Pancreas (tissue), 10 donors: ENCODE measurements around the gene COL25A1. TPM values are rescaled to one million over a fixed set of nuclear protein-coding genes. Genes with fewer than 3 reads are reported as not detected.
"Not testable (repeated sequence)": the region's sequence is repeated elsewhere in the genome, so short reads cannot be mapped to it uniquely, and the experiment has no call there.

Source experiments
- ATAC-seq, 4 donors: fragments of 200-7000 bp; cut with Tn5 transposase; one replicate each; pipeline versions ENCODE4 v1.8.0 to v1.9.1; 2020; ENCODE audit warnings: mild to moderate bottlenecking in 4 of 4, moderate library complexity in 4 of 4
- DNase-seq, 6 donors: peaks; one replicate each; pipeline ENCODE4 v3.0.0-alpha.2; 2020
- FAIRE-seq: peaks from 2 replicates; lab custom pipeline; 2012; peaks lifted over from hg19 to GRCh38; lab: Jason Lieb, UNC
- H3K27ac ChIP-seq, 4 donors: fragments of 200-600 bp; sonication (generic); 1 replicate in 3 of 4; 2 replicates in 1 of 4; pipeline versions ENCODE4 v1.5.0 to v1.8.0; 2020
- H3K27me3 ChIP-seq, 4 donors: fragments of 200-600 bp; one replicate each; pipeline ENCODE4 v1.8.0; 2021
- H3K36me3 ChIP-seq, 3 donors: fragments of 200-600 bp; sonication (generic) in 1 of 3; one replicate each; pipeline versions ENCODE4 v1.5.0 to v1.8.0; 2020 to 2021
- H3K4me1 ChIP-seq, 3 donors: fragments of 200-600 bp; one replicate each; pipeline ENCODE4 v1.8.0; 2021
- H3K4me3 ChIP-seq, 4 donors: fragments of 200-600 bp; sonication (generic) in 2 of 4; one replicate each; pipeline versions ENCODE4 v1.5.0 to v1.8.0; 2020 to 2021
- H3K9me3 ChIP-seq, 4 donors: fragments of 200-600 bp; one replicate each; pipeline ENCODE4 v1.8.0; 2021
- WGBS, 2 donors: extraction: QIAGEN DNeasy Blood & Tissue Kit; methylation state at CpG; one replicate each; pipeline ENCODE4 v1.1.7; 2013; 5-methylcytosine and 5-hydroxymethylcytosine counted together
- intact Hi-C, 3 donors: fragments of 100-400 bp; cut with DNase I; formaldehyde crosslinking; loops; one replicate each; pipeline versions ENCODE4 v1.11.1 to v1.14.2; 2022
- polyA plus RNA-seq, 2 donors: library from polyadenylated mRNA; stranded (reverse); fragments of 200-250 nt; gene quantifications; one replicate each; pipeline ENCODE4 v1.2.3, GENCODE V29; 2013
- total RNA-seq, 6 donors: library from RNA; stranded (reverse); fragmentation: NEBNext Ultra II Directional in 4 of 6; extraction: Animal tissue kit (Norgen Biotek cat#: 25700) in 4 of 6; gene quantifications; one replicate each; pipeline versions ENCODE4 v1.2.1 to v1.2.4, GENCODE V29; 2021 to 2023
- TF ChIP-seq, protein P1 (sequence below), 4 donors: fragments of 200-600 bp; sonication (generic) in 3 of 4; IDR thresholded peaks; one replicate each; pipeline versions ENCODE4 v1.5.0 to v1.8.0; 2021; ENCODE audit warnings: antibody characterized with exemption in 4 of 4
- donor health status: healthy with polysubstance abuse.
- donor health status: DM: no; HTN: no; CAD: no; lungs with moderate emphysema.
- donor health status: DM: no; HTN: no; CAD: no.
- donor health status: control.
- donor health status: control.
- donor health status: Bipolar disorder and iron deficiency.
- donor health status: DM: yes; HTN: yes; CAD: no.
- donor health status: DM: no; HTN: no; CAD: no.
- donor health status: DM: no; HTN: no; CAD: no.
- donor health status: DM: yes; HTN: yes; CAD: no.

Gene COL25A1
- total and polyA plus RNA-seq, 8 donors, result 0.08 to 0.46 (median 0.22) TPM

DNA sequence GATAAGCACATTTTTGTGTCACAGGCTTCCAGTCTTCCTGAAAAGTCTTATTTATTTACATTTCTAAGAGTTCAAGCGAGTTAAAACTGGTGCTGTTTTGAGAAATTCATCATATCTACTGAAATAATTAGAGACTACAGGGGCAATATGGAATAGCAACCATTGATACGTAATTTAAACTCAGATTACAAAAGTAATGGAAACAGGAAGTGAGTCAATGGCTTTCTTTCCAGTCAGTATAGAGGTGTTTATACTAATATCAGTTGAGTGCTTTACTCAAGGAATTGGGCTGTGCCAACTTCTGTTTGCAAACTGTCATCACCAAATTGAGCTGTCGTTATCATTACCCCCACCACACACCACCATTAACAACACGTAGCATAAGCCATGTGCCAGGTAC, 222.7 kb downstream of the COL25A1 start:
- no peaks in the 10 kb centered on the region for H3K27me3 ChIP-seq
- no peaks in the 10 kb centered on the region for H3K9me3 ChIP-seq
- no peak overlapping the region for H3K4me3 ChIP-seq
- FAIRE-seq, result no peak
- no peaks in the 10 kb centered on the region for H3K36me3 ChIP-seq
- H3K27ac ChIP-seq, result no peak overlapping the region
- no peak for DNase-seq
- TF ChIP-seq, protein P1, sequence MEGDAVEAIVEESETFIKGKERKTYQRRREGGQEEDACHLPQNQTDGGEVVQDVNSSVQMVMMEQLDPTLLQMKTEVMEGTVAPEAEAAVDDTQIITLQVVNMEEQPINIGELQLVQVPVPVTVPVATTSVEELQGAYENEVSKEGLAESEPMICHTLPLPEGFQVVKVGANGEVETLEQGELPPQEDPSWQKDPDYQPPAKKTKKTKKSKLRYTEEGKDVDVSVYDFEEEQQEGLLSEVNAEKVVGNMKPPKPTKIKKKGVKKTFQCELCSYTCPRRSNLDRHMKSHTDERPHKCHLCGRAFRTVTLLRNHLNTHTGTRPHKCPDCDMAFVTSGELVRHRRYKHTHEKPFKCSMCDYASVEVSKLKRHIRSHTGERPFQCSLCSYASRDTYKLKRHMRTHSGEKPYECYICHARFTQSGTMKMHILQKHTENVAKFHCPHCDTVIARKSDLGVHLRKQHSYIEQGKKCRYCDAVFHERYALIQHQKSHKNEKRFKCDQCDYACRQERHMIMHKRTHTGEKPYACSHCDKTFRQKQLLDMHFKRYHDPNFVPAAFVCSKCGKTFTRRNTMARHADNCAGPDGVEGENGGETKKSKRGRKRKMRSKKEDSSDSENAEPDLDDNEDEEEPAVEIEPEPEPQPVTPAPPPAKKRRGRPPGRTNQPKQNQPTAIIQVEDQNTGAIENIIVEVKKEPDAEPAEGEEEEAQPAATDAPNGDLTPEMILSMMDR (IDR thresholded peaks at IDR 0.05), result no peak
- intact Hi-C loops, result no loop called here
- no peak for ATAC-seq
- no peaks in the 10 kb centered on the region for H3K4me1 ChIP-seq
- 18 to 25% methylated on average over 4 of the region's 4 CpGs for WGBS, 2 donors

DNA sequence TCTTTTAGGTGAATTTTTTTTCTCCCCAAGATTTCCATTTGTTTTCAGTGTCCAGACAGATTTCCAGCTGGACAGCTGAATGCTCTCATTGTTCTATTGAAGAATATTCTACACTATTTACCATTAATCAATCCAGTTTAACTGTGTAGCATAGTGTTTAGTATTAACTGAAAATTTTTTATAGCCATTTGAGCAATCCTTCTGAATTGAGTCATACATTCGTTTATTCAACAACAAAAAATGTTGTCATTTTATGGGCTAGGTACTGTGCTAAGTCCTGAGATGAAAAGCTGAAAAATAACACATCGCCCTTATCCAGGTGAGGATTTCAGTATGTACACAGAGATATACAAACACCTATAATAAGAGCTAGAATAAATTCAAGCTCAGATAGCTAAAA, 223.3 kb downstream of the COL25A1 start:
- intact Hi-C loops, result no loop called here
- FAIRE-seq, result no peak

DNA sequence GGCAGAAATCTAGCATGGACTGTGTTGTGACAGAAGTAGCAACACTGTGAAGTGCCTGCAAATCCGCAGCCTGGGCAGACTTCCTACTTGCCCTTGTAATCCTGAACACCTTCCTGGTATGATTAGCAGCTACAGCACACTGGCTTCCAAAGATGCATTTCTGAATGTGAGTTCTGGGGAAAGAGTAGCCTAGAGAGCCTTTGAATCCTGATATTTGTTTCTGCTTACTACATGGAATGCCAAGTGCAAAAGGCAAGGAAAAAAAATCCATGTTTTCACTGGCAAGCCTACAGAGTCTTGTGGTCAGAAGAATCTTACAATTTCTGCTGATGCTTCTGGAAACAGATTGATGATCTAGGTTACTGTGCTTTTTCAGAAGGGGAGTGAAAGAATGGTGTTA, 223.7 kb downstream of the COL25A1 start:
- Histone ChIP-seq H3K36me3 (no peaks in the 10 kb centered on the region), H3K27me3 (no peaks in the 10 kb centered on the region), H3K27ac (no peak overlapping the region), H3K4me1 (no peaks in the 10 kb centered on the region), H3K9me3 (no peaks in the 10 kb centered on the region), H3K4me3 (no peak overlapping the region)
- DNase-seq, result no peak
- TF ChIP-seq, protein P1 (IDR thresholded peaks at IDR 0.05), result no peak
- intact Hi-C loops, result no loop called here
- FAIRE-seq, result no peak
- ATAC-seq, result peak in 2 of 4 donors; percentile 16 to 47
- 46 to 67% methylated on average over 1 of the region's 1 CpG for WGBS, 2 donors

More for the DNA sequence above, 223.3 kb downstream of the COL25A1 start:
- TF ChIP-seq, protein P1 (IDR thresholded peaks at IDR 0.05), result no peak
- Histone ChIP-seq H3K27me3 (no peaks in the 10 kb centered on the region), H3K36me3 (no peaks in the 10 kb centered on the region), H3K4me1 (no peaks in the 10 kb centered on the region), H3K4me3 (no peak overlapping the region), H3K27ac (no peak overlapping the region), H3K9me3 (no peaks in the 10 kb centered on the region)
- 14 to 16% methylated on average over 2 of the region's 2 CpGs for WGBS, 2 donors
- DNase-seq, result no peak
- no peak for ATAC-seq

DNA sequence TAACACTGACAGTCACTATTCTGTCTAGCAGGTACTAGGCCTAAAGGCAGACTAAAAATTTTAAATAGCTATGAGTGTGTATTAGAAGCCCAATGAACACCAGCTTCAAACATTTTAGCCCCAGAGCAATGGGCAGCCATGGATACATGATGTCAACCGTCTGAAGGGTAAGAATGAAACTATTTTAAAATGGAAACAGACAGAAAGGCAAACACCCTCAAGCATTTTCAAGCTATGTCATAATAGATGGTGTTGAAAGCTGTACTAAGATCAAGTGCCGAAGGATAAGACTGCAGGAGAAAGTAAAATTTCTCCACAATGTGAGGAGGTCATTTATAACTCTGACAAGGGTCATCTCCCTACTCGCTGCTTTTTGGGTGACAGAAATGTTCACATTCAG, 225.0 kb downstream of the COL25A1 start:
- WGBS, 2 donors, result 71 to 83% methylated on average over 3 of the region's 3 CpGs
- H3K4me1 ChIP-seq, result no peaks in the 10 kb centered on the region
- ATAC-seq (no peak), DNase-seq (no peak), FAIRE-seq (no peak)
- intact Hi-C loops, result no loop called here
- no peaks in the 10 kb centered on the region for H3K27me3 ChIP-seq
- H3K27ac ChIP-seq, result no peak overlapping the region
- no peak overlapping the region for H3K4me3 ChIP-seq
- H3K9me3 ChIP-seq, result no peaks in the 10 kb centered on the region
- no peaks in the 10 kb centered on the region for H3K36me3 ChIP-seq
- TF ChIP-seq, protein P1 (IDR thresholded peaks at IDR 0.05), result no peak

DNA sequence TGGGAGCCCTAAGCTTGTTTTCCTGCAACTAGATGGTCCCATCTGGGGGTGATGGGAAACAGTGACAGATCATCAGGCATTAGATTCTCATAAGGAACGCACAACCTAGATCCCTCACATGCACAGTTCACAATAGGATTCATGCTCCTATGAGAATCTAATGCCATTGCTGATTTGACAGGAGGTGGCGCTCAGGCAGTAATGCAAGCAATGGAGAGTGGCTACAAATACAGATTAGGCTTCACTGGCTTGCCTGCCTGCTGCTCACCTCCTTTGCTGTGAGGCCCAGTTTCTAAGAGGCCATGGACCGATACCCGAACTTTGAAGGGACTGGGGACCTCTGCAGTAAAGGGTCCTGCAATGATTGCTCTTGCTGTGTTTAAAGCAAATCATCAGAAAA, 225.7 kb downstream of the COL25A1 start:
- intact Hi-C loops, H3K4me1 ChIP-seq, FAIRE-seq, H3K36me3 ChIP-seq, H3K9me3 ChIP-seq, H3K27ac ChIP-seq, DNase-seq, H3K4me3 ChIP-seq, ATAC-seq, H3K27me3 ChIP-seq: not testable (repeated sequence)
- 82 to 93% methylated on average over 4 of the region's 4 CpGs for WGBS, 2 donors
